OCI-LY3 (cell line): ENCODE data around the gene TMEM238.

Experiments
- H2AFZ ChIP-seq: fragments of 200-600, 300-600 bp; shearing (Covaris generic); 2 replicates; pipeline ENCODE4 v1.6.0; 2014; ENCODE audit warnings: antibody characterized with exemption, low read depth, low read length
- H3K27ac ChIP-seq: fragments of 200-600, 300-600 bp; sonication (generic); 2 replicates; pipeline ENCODE4 v1.5.1; 2014; ENCODE audit warnings: mild to moderate bottlenecking, low read length, moderate library complexity, mixed read lengths
- H3K27me3 ChIP-seq: fragments of 200-600, 300-600 bp; sonication (generic); 2 replicates; pipeline ENCODE4 v1.6.1; 2014; ENCODE audit warnings: low read depth, low read length, mixed read lengths
- H3K36me3 ChIP-seq: fragments of 200-600, 300-600 bp; sonication (generic); replicated peaks from 2 replicates; pipeline ENCODE3; 2014; ENCODE audit warnings: low read depth, low read length, mixed read lengths
- H3K4me1 ChIP-seq: fragments of 300-600, 200-600 bp; sonication (generic); 2 replicates; pipeline ENCODE4 v1.6.1; 2014; ENCODE audit warnings: low read length, mixed read lengths
- H3K4me2 ChIP-seq: fragments of 200-600, 300-600 bp; sonication (generic); 2 replicates; pipeline ENCODE4 v1.6.1; 2014; ENCODE audit warnings: low read length, mixed read lengths
- H3K4me3 ChIP-seq: fragments of 300-600, 200-600 bp; sonication (generic); 2 replicates; pipeline ENCODE4 v1.5.1; 2014; ENCODE audit warnings: antibody characterized with exemption, mild to moderate bottlenecking, low read length, moderate library complexity
- H3K79me2 ChIP-seq: fragments of 300-600, 200-600 bp; shearing (Covaris generic); 2 replicates; pipeline ENCODE4 v1.6.1; 2014; ENCODE audit warnings: mild to moderate bottlenecking, low read length, mixed read lengths
- H3K9ac ChIP-seq: fragments of 300-600, 200-600 bp; shearing (Covaris generic); 2 replicates; pipeline ENCODE4 v1.6.0; 2014; ENCODE audit warnings: mild to moderate bottlenecking, low read length, moderate library complexity
- H3K9me3 ChIP-seq: fragments of 200-600, 300-600 bp; shearing (Covaris generic); 2 replicates; pipeline ENCODE4 v1.6.1; 2014; ENCODE audit warnings: low read length, mixed read lengths; ENCODE audit not compliant: insufficient read depth
- H4K20me1 ChIP-seq: fragments of 200-600, 300-600 bp; sonication (generic); 2 replicates; pipeline ENCODE4 v1.6.1; 2016; ENCODE audit warnings: low read length, mixed read lengths; ENCODE audit not compliant: insufficient read depth
- CTCF ChIP-seq: fragments of 200-600, 300-600 bp; sonication (generic); IDR thresholded peaks from 2 replicates; pipeline ENCODE4 v1.5.1; 2014; ENCODE audit warnings: antibody characterized with exemption, low read length, low read depth
- EZH2phosphoT487 ChIP-seq: fragments of 200-600 bp; shearing (Covaris generic); IDR thresholded peaks from 2 replicates; pipeline ENCODE4 v1.6.1; 2018; ENCODE audit warnings: antibody characterized with exemption, mixed run types, low read depth

Gene TMEM238

DNA sequence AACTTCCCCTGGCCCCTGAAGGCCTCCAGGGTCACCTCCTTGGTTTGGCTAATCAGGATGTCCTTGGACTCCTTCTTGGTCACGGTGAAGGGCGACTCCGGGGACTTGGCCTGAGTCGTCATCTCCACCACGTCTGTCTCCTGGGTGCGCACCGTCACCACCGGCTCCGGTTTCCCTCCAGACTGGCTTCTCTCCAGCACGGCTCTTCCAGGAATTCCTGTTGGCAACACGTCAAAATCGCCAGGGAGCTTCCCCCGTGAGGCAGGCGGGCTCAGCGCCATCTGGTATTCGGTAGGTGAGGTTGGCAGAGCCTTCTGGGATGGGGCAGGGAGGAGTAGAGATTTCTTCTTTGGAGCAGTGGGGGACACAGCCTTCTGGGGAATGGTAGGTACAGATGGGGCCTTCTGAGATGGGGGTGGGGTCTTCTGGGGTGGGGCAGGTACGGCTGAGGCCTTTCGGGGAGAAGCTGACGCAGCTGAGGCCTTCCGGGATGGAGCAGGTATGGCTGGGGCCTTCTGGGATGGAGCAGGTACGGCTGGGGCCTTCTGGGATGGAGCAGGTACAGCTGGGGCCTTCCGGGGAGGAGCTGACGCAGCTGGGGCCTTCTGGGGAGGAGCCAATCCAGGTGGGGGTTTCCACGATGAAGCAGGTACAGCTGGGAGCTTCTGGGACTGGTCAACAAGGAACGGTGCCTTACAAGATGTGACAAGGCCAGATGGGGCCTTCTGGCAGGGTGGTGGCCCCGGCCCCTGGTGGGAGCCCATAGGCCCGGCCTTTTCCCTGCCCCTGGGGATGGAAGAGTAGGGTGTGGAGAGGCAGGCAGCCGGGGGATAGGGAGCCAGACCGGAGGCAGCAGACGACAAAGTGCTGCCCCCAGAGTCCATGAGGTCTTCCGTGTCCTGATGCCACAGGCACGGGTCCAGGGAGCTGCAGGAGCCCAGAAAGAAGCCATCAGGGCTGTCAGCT, 24.9 kb downstream of the TMEM238 start:
- no peaks in the 10 kb centered on the region for H3K4me1 ChIP-seq
- no peak overlapping the region for H2AFZ ChIP-seq

GRCh38 chr19:55358493-55358892, 25.6 kb downstream of the TMEM238 start:
- Histone ChIP-seq H3K4me1 (no peaks in the 10 kb centered on the region), H4K20me1 (no peaks in the 10 kb centered on the region), H3K36me3 (no peaks in the 10 kb centered on the region), H3K9me3 (no peaks in the 10 kb centered on the region), H3K4me2 (no peak overlapping the region), H3K4me3 (no peak overlapping the region), H2AFZ (no peak overlapping the region), H3K27me3 (peaks cover 5% of the 10 kb centered on the region; the same call in 1 of the 2 replicates), H3K79me2 (no peaks in the 10 kb centered on the region), H3K9ac (no peak overlapping the region), H3K27ac (no peak overlapping the region)
- TF ChIP-seq CTCF = no peak
- TF ChIP-seq EZH2phosphoT487 = no peak

More for the DNA sequence above, 24.9 kb downstream of the TMEM238 start:
- Histone ChIP-seq H3K27ac (no peak overlapping the region), H3K9ac (no peak overlapping the region), H3K36me3 (no peaks in the 10 kb centered on the region), H3K79me2 (no peaks in the 10 kb centered on the region), H4K20me1 (no peaks in the 10 kb centered on the region), H3K4me3 (no peak overlapping the region), H3K9me3 (no peaks in the 10 kb centered on the region), H3K27me3 (peaks cover 5% of the 10 kb centered on the region; the same call in 1 of the 2 replicates), H3K4me2 (no peak overlapping the region)
- TF ChIP-seq CTCF = no peak
- no peak for TF ChIP-seq EZH2phosphoT487

- TF ChIP-seq EZH2phosphoT487 (no peak), CTCF (no peak)
- H3K27me3 ChIP-seq = peaks cover 5% of the 10 kb centered on the region; the same call in 1 of the 2 replicates
- no peaks in the 10 kb centered on the region for H3K4me1 ChIP-seq
- no peaks in the 10 kb centered on the region for H3K36me3 ChIP-seq
- H3K9me3 ChIP-seq = no peaks in the 10 kb centered on the region
- no peak overlapping the region for H3K9ac ChIP-seq
- no peak overlapping the region for H3K27ac ChIP-seq
- no peaks in the 10 kb centered on the region for H4K20me1 ChIP-seq
- no peak overlapping the region for H3K4me2 ChIP-seq
- no peaks in the 10 kb centered on the region for H3K79me2 ChIP-seq
- no peak overlapping the region for H2AFZ ChIP-seq
- H3K4me3 ChIP-seq = no peak overlapping the region
Observed at GRCh38 chr19:55355213-55355821, 28.8 kb downstream of the TMEM238 start.

DNA sequence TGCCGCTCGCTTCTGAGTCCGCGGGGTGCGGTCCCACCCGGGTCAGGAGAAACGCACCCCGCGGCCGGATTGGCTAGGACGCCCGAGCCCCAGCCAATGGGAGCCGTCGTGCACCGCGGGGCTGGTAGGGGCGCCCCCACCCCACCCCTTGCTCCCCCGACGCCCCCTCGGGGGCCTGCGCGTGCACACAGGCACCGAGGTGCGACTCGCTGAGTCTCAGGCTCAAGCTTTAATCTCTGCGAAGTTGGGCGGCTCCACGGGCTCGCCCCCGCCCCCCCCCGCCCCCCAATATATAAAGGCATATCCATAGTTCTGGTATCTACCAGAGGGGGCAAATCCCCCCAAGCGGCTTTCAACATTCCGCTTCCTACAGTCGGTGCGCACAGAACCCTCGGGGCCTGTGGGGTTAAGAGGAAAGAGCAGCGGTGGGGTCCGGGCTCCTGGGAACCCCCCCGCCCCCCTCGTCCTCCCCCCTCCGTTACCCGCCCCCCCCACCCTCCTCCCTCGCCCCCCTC, 29.3 kb downstream of the TMEM238 start, which contains the start of gene COX6B2:
COX6B2 (minus strand) TSS at position 22 of the 515 bp plus-strand sequence. CDS start 198 bp downstream, outside the sequence.
- no peak within 1 kb of the TSS for H3K9ac ChIP-seq
- H2AFZ ChIP-seq = no peak within 1 kb of the TSS
- TF ChIP-seq EZH2phosphoT487 (no peak), CTCF (no peak)
- H3K27me3 ChIP-seq = peaks cover 5% of the 10 kb centered on the region; the same call in 1 of the 2 replicates
- no peaks in the 10 kb centered on the region for H3K9me3 ChIP-seq
- no peak within 1 kb of the TSS for H3K27ac ChIP-seq
- no peak within 1 kb of the TSS for H3K4me3 ChIP-seq
- H3K4me1 ChIP-seq = no peaks in the 10 kb centered on the region
- H3K36me3 ChIP-seq = no peaks in the 10 kb centered on the region
- H3K4me2 ChIP-seq = no peak within 1 kb of the TSS
- no peaks in the 10 kb centered on the region for H4K20me1 ChIP-seq
- no peaks in the 10 kb centered on the region for H3K79me2 ChIP-seq
